ENCODE measurements around the gene PPP2R2C.

- TF ChIP-seq CTCF (IDR thresholded peaks at IDR 0.05) (no peak), EP300 (IDR thresholded peaks at IDR 0.05) (no peak), POLR2AphosphoS5 (IDR thresholded peaks at IDR 0.05) (no peak)
Measured at GRCh38 chr4:6461301-6462165, 10.9 kb downstream of the PPP2R2C start.
